COR-L47 (cell line): ENCODE data around the gene EZH1.
"Not testable (repeated sequence)": the region's sequence is repeated elsewhere in the genome, so short reads cannot be mapped to it uniquely, and the experiment has no call there.

Source experiments
- DNase-seq: peaks from one replicate; lab custom pipeline; 2025; lab: John Stamatoyannopoulos, UW

The EZH1 gene

GRCh38 chr17:42669977-42670788, 74.7 kb downstream of the EZH1 start:
- no peak for DNase-seq

DNA sequence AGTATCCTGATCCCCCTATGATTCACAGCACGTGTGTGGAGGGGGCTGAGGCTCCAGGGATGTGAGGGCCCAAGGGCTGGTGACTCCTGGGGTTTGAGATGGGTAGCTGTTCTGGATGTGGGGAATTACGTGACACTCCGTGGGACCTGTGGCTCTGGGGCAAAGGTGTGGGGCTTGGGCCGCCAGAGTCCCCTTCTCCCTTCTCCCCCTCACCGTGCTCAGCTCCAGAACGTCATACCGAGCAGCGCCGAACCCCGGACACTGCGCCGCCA, 75.2 kb downstream of the EZH1 start:
- DNase-seq: no peak

- DNase-seq: no peak
These were observed 77.5 kb downstream of the EZH1 start for GRCh38 chr17:42667088-42667951.

- not testable (repeated sequence) for DNase-seq
These were observed 78.7 kb downstream of the EZH1 start for GRCh38 chr17:42666126-42666525.

GRCh38 chr17:42665581-42666001, 79.2 kb downstream of the EZH1 start:
- DNase-seq: no peak

DNA sequence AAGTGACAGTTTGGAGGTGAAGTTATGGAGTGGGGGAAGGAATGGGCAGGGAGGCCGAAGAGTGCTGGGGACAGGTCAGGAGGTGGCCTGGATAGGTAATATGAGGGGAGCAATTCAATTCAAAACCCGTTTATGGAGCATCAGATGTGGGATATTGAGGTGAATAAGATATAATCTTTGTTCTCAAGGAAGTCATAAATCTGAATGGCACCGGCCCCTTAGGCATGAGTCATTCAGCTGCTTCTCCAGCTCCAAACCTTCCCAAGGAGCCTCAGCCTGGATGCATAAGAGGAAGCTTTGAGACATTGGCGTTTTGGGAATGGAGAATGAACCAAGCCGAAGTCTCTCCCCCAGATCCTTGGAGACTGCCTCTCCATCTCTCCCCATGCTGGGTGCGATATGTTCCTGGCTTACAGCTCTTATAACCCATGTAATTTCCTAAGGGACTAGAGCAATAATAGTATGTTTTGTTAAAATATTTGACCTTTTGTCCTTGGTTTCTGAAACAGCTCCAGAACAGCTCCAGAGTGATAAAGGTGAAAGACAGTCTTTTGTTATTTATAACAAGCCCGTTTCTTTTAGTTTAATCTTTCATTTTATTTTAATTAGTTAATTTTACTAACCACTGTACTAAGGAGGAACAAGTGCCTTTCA, 84.0 kb downstream of the EZH1 start:
- DNase-seq: no peak

- DNase-seq: not testable (repeated sequence)
These were observed 84.9 kb downstream of the EZH1 start for GRCh38 chr17:42659932-42660274.

DNA sequence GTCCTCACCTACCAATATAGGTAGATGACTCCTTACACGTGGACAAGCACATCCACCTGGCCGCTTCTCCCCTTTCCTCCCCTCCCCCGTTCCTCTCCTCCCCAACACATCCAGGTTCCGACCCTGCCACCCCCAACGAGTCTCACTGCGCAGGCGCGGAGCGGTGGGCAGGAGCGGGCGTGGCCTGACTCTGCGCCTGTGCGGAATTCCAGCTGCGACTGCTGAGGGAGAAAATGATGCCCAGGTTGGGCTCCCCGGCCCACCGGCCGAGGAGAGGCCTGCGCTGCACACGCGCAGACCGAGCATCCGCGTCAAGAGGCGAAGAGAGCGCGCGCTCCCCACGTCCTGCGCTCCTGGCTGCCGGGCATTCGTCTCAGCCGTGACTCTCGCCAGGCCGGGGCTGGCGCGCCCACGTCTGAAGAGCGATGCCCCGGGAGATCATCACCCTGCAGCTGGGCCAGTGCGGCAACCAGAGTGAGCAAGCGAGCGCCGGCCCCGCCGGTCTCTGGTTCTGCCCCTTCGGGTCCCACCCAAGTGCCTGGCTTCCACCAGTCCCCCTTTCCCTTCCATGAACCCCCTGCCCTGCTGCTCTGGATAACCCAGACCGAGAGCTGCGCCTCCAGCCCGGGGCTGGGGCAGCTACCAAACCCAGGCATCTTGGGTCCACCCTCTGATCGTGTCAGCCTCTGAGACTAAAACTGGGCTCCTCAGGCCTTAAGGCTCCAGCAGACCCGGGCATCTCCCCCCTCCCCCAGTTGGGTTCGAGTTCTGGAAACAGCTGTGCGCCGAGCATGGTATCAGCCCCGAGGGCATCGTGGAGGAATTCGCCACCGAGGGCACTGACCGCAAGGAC, 85.5 kb downstream of the EZH1 start, which contains the start of gene TUBG2:
TSS of gene TUBG2 (plus strand) at position 206 of the 853 bp plus-strand sequence. CDS start at position 426, 220 bp downstream.
- DNase-seq: peak; percentile 94

DNA sequence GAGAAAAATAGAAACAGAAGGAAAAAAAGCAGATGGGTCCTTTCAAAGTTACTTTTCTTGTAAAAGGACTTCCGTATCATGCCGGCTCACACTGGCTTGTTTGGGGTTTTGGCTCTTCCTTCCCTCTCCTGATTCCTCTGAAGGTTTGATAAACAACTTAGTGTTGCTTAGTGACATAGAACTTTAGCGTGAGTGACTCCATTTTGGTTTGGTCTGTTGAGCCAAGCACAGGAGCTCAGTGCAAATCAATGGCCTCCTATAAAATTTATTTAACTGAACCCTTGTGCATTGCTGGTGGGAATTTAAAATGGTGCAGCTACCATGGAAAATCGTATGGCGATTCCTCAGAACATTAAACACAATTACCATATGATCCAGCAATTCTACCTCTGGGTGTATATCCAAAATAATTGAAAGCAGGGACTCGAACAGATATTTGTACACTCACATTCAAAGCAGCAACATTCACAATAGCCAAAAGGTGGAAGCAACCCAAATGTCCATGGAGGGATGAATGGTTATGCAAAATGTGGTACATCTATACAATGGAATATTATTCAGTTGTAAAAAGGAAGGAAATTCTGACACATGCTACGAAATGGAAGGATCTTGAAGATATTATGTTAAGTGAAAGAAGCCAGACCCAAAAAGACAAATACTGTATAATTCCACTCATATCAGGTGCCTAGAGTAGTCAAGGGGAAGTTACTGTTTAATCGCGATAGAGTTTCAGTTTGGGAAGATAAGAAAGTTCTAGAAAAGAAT, 86.8 kb downstream of the EZH1 start:
- DNase-seq: no peak

GRCh38 chr17:42655528-42655927, 89.3 kb downstream of the EZH1 start:
- DNase-seq: no peak

DNA sequence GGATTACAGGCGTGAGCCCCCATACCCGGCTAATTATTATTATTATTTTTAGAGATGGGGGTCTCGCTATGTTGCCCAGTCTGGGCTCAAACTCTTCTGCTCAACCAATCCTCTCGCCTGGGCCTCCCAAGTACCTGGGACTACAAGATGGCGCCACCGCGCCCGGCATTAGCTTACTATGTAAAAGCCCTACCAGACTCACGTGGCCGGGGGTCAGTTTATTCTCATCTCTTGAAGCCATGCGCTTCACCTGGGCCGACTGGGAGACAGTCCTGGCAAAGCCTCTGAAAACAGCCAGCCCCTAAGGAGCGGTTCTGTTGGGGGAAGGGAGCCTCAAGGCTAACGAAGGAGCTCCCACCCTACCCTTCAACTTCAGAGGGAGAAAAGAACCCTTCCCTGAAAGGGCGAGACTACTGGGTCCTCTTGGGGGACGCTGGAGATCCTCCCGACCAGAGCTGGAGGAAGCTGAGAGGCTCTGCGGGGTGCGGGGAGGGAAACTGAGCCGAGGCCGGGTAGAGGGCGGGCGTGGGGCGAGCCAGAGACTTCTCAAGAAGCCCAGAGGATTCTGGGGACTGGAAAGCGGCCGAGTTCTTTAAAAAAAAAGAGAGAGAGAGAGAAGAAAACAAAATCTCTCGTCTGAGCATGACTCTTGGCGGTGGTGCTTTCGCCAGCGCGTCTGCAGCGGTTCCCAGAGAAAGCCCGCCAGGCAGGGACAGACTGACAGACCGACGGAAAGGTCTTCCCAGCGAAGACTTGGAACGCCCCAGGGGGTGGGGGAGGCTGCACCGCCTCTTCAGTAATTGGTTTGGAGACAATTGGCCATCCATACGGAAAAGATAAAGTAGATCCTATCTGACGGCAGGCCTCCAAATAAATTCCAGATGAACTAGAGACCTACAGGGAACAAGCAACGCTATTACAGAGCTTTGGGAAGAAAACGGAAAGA, 91.4 kb downstream of the EZH1 start:
- no peak for DNase-seq

DNA sequence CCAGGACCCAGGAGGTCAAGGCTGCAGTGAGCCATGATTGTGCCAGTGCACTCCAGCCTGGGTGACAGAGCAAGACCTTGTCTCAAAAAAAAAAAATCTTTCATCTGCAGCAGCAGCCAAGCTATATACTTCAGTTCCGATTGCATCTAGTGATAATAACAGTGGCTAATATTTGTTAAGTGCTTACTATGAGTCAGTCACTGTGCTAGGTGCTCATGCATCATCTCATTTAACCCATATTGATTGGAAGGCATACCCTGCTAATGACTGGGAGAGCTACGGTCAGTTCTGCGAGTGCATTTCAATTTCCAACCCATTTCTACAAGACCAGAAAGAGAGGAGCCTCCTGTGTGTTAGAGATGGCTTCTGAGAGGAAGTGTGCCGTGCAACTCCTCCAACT, 93.4 kb downstream of the EZH1 start:
- no peak for DNase-seq
